Measurements from ENCODE around the gene YES1.

The YES1 gene

DNA sequence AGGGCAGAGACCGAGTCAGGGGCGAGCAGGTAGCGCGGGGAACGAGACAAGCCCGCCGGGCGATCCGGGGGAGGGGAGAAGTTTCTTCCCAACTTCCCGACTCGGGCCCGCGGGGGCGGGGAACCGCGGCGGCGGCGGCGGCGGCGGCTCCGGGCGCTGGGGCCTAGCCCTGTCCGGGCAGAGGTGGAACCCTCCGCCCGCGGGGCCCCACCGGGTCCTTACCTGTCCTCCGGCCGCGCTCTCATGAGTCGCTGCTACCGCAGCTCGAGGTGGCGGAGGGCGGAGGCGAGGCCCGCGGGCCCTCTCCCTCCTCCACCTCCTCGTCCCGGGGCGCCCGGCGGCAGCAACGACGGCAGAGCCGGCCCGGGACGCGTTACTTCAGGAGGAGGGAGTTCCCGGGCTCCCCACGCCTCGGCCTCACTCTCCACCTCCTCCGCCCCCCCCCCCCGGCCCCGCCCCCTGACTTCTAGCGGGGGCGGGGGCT is at the start of gene YES1:
TSS of gene YES1 (minus strand) at position 351 of the 484 bp plus-strand sequence. CDS start 55,415 bp downstream, outside the sequence.
- DNase-seq (ENCODE audit: low spot score), result peak; percentile 43

DNA sequence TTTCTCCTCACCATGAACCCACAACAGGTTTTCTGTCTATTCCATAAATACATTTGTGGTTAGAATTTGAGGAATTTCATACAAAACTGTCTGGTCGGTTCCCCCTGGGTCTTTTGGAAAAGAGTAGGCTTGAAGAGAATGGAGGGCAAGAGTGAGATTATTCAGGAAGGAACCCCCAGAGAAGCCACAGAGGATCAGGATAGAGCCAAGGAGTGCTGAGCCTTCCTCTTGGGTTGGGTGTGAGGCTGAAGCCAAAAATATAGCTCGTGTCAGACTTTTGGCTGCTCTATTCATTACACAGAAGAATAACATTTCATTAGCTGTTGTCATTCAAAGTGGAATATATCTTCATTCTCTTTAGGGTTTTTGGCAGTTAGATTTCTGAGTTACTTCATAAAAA is 45.9 kb upstream of the YES1 start:
- no peak for DNase-seq (ENCODE audit: low spot score)

DNA sequence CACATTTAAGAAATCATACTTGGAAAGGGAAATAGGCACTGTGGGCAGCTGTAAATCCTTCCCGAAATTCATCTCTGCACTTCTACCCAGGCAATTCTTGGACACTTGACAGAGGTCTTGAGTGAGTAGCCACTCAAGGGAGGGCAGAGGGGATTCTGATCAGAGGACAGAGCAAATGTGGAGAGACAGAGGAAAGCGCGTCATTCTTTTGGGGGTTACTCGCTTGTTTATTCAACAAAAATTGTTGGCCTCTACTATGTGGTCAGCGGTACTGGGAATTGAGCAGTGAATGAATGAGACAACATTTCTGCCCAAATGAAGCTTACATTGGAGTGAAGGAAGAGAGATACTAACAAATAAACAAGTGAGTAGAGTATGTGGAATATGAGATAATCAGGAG is 41.4 kb upstream of the YES1 start:
- DNase-seq (ENCODE audit: low spot score), result no peak

DNA sequence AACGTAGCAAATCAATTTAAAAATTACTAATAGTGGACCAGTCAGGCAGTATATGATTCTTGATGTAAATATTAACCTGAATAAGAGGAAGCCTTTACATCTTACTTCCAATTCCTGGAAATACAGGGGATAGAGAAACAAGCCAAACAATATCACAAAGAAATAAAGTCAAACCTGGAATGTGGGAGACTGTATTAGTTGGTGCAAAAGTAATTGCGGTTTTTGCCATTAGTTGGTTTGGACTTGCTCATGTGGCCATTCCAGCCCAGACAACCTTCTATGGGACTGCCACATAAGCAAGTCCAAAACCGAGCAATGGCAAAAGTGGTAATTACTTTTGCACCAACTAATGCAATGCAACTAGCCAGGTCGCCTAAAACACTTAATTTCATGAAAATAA is 38.9 kb upstream of the YES1 start:
- DNase-seq (ENCODE audit: low spot score), result no peak

DNA sequence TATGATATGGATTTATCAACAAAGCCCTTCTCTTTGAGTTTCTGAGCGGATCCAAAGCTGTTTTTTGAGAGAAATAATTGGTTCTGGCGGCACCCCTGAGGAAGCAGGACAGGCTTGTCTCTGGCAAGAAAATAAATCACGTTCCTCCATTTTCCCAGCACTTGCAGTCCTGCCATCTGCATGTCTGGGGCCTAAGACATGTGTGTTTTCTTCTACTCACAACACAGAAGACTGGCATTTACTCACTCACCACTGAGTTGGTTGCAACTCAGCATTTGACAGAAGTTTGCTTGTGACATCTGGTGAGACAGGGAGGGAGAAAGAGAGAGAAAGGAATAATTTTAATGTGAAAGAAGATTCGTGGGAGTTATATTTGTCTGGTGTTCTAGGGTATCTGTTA is 37.0 kb upstream of the YES1 start:
- no peak for DNase-seq (ENCODE audit: low spot score)

DNA sequence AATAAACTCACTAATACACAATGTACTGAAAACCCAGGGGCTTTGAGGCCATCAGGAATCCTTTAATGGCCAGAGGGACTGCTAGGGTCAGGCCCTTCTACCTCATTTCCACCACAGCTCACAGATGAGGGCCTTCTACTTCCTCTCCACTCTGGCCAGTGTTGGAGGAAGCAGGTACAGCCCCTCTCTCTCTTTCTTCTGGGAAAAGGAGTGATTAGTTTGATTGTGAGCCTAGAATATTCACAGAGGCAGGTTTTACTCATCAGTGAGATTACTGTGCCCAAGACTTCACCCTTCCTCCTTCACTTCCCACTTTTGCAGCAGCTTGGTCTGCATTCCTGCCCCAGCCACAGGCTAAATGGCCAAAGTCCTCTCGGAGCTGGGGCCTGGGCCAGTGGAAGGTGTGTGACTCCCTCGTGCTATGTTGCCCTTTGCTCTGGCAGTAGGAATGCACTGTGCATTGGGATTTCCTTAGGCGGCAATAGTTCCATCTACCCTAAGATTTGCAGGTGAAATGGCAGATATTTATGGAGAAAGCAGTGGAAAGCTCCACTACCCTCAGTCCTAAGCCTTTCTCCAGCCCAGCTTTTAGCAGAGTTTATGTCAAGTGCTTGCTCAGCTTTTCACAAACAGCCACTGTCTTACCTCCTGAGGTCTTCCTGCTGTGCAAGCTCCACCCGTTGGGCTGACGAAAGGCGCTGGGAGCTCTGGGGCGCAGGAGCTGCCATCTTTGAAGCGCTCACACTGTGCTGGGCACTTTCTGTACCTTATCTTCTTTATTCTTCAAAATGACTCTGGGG is 36.2 kb upstream of the YES1 start:
- DNase-seq (ENCODE audit: low spot score), result no peak

DNA sequence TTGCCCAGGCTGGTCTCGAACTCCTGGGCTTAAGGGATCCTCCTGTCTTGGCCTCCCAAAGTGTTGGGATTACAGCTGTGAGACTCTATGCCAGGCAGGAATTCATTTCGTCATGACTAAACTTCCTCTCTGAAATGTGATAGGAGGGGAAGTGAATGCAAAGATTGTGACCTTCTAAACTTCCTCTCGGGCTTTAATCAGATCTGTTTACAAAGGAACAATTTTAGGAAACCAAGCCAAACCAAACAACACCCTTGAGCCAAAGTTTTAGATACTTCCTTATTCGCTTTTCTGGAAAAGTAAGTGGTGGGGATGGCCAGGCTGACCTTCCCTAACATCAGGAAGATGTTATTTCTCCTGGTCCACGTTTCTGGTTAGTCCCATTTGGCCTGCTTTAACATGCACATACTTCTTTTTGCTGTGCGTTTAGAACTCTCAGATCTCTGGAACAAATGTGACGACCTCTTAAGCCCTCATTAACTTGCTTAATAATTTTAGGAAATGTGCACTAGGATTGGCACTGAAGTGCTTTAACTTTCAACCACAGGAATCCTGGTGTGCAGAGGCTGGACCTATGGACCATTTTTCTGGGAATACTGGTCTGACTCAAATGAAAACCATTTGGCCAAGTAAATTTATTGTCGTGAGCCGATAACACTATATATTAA is 33.2 kb upstream of the YES1 start:
- DNase-seq (ENCODE audit: low spot score), result no peak

DNA sequence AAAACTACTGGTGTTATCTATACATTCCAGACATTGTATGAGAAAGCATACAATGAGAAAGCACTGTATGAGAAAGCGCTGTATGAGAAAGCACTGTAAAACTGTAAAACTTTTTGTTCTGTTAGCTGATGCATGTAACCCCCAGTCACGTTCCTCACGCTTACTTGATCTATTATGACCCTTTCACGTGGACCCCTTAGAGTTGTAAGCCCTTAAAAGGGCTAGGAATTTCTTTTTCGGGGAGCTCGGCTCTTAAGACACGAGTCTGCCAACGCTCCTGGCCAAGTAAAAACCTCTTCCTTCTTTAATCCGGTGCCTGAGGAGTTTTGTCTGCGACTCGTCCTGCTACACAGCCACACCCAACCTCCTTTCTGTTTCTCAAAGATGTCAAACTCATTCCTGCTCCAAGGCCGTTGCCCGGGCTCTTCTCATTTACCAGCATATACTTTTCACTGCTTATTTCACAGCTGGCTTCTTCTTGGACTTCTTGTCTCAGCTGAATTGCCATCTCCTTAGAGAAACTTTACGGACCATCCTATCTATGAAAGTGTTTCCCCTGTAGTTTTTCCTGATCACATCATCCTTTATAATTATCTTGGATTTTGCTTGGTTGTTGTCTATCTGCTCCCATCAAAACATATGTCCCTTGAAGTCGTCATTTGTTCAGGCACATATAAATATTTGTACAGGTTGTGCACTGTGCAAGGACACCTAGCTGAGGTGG is 29.8 kb upstream of the YES1 start:
- no peak for DNase-seq (ENCODE audit: low spot score)

GRCh38 chr18:840516-840915 is 28.5 kb upstream of the YES1 start:
- no peak for DNase-seq (ENCODE audit: low spot score)

DNA sequence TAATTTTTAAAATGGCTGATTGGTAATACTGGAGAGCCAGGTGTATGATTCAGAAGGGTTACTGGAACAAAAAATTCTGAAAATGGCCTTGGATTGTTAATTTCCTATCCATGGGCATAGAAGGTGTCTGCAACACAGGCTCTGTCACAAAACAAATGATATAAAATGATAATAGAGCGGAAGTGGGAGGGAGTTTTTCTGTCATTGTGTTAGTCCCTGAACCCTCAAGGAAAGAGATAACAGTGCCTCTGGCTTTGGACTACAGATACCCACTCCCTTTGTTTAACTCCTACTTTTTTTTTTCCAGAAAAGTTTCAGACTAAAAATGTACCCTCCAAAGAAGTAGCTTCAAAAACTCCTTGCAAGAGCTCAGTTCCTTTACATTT is 28.0 kb upstream of the YES1 start:
- DNase-seq (ENCODE audit: low spot score), result no peak

GRCh38 chr18:839224-840022 is 27.4 kb upstream of the YES1 start:
- DNase-seq (ENCODE audit: low spot score), result peak; percentile 69

- DNase-seq (ENCODE audit: low spot score), result no peak
These were observed 25.9 kb upstream of the YES1 start for GRCh38 chr18:837922-838321.

DNA sequence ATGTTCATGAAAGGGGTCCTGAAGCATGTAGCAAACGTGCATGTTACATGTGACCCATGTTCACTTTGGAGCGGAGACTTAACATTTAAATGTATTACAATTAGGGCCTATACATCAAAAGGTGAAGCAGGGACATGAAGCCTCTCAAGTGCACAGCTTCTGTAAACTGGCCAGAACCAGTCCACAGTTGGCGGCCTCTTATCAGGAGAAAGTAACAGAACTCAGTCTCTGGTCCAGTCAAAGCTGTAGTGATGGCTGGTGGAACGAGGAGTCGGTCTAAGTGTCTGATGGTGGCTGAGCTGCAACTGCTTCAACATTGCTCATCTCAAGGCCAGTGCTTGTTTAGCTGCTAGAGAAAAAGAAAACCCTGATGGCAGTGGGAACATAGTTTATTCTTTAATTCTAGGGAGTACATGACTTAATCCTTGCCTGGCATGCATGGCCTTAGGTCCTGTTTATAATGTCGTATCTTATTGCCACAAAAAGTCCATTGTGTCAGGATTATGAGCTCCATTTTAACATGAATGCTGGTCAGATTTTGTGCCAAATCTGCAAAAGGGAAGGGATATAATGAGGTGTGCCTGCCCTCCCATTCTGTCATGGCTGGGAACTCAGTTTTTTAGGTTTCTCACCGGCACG is 22.2 kb upstream of the YES1 start:
- no peak for DNase-seq (ENCODE audit: low spot score)

GRCh38 chr18:833197-833596 is 21.2 kb upstream of the YES1 start:
- DNase-seq (ENCODE audit: low spot score), result no peak

DNA sequence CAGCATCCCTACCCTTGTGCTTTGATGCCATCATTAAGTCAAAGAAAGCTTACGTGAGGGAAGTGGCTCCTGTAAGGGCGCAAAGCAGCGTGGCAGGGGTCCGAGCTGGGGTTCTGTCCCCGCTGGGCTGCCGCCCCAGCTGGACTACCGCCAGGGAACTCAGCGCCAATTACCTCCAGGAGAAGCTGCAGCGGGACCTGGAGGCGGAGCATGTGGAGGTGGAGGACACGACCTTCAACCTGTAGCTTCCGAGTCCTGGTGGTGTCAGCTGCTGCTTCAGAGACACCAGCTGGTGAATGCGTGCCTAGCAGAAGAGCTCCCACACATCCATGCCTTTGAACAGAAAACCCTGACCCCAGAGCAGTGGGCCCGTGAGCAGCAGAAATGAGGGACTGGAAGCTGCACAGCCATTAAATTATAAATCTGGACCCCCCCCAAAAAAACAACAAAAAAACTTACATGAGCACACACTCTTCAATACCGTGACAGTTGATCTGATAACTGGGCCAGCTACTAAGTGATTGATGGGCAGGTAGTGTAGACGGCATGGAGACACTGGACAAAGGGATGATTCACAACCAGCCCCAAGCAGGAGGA is 20.1 kb upstream of the YES1 start:
- DNase-seq (ENCODE audit: low spot score), result peak; percentile 72

GRCh38 chr18:830315-830901 is 18.4 kb upstream of the YES1 start:
- no peak for DNase-seq (ENCODE audit: low spot score)

DNA sequence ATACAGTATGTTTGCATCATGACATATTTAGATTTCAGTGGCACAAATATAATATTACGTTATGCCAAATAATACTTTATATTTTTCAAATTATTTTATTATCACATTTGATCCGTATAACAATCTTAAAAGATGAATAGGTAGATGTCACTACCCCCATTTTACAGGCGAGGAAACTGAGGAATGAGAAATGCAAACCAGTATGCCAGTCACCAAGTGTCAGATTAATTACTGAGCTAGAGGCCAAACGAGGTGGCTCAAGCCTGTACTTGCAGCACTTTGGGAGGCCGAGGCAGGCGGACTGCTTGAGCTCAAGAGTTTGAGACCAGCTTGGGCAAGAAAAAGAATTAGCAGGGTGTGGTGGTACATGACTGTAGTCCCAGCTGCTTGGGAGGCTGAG is 17.4 kb upstream of the YES1 start:
- DNase-seq (ENCODE audit: low spot score), result no peak

GRCh38 chr18:827093-827677 is 15.1 kb upstream of the YES1 start:
- DNase-seq (ENCODE audit: low spot score), result no peak

- no peak for DNase-seq (ENCODE audit: low spot score)
These were observed 14.0 kb upstream of the YES1 start for GRCh38 chr18:825891-826585.

DNA sequence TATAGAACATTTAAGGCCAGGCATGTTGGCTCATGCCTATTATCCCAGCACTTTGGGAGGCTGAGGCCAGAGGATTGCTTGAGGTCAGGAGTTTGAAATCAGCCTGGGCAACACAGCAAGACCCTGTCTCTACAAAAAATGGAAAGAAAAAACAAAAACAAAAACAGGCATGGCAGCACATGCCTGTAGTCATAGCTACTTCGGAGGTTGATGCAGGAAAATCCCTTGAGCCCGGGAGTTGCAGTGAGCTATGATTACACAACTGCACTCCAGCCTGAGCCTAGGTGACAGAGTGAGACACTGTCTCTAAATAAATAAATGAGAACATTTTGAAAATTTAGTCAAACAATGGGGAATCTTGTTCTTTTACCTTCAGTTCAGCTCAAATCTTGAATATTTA is 12.1 kb upstream of the YES1 start:
- no peak for DNase-seq (ENCODE audit: low spot score)
